ENCODE measurements around the gene PAWR.
"Not testable (repeated sequence)": the region's sequence is repeated elsewhere in the genome, so short reads cannot be mapped to it uniquely, and the experiment has no call there.

The PAWR gene

GRCh38 chr12:79645235-79645630 lies 45.5 kb downstream of the PAWR start:
- no peak for DNase-seq

- DNase-seq, result no peak
These were observed 46.2 kb downstream of the PAWR start for GRCh38 chr12:79644274-79645234.

- DNase-seq, result no peak
These were observed 46.9 kb downstream of the PAWR start for GRCh38 chr12:79643821-79644220.

GRCh38 chr12:79638490-79638889 lies 52.3 kb downstream of the PAWR start:
- DNase-seq, result no peak

GRCh38 chr12:79637093-79637492 lies 53.7 kb downstream of the PAWR start:
- no peak for DNase-seq

GRCh38 chr12:79635676-79636075 lies 55.1 kb downstream of the PAWR start:
- no peak for DNase-seq

- DNase-seq, result no peak
These were observed 55.8 kb downstream of the PAWR start for GRCh38 chr12:79634957-79635471.

- no peak for DNase-seq
These were observed 61.2 kb downstream of the PAWR start for GRCh38 chr12:79629561-79629960.

- not testable (repeated sequence) for DNase-seq
These were observed 64.0 kb downstream of the PAWR start for GRCh38 chr12:79626735-79627134.

- no peak for DNase-seq
These were observed 66.4 kb downstream of the PAWR start for GRCh38 chr12:79624378-79624777.

- DNase-seq, result no peak
These were observed 70.7 kb downstream of the PAWR start for GRCh38 chr12:79619872-79620562.

GRCh38 chr12:79618848-79619404 lies 71.8 kb downstream of the PAWR start:
- no peak for DNase-seq

GRCh38 chr12:79617696-79618095 lies 73.1 kb downstream of the PAWR start:
- no peak for DNase-seq

- no peak for DNase-seq
These were observed 74.9 kb downstream of the PAWR start for GRCh38 chr12:79615596-79616560.

GRCh38 chr12:79614730-79615129 lies 76.0 kb downstream of the PAWR start:
- no peak for DNase-seq

- no peak for DNase-seq
These were observed 88.9 kb downstream of the PAWR start for GRCh38 chr12:79601908-79602307.

- DNase-seq, result no peak
These were observed 92.9 kb downstream of the PAWR start for GRCh38 chr12:79597910-79598309.

- no peak for DNase-seq
These were observed 93.9 kb downstream of the PAWR start for GRCh38 chr12:79596719-79597350.

GRCh38 chr12:79595273-79595672 lies 95.5 kb downstream of the PAWR start:
- DNase-seq, result no peak

GRCh38 chr12:79592865-79593264 lies 97.9 kb downstream of the PAWR start:
- no peak for DNase-seq

- no peak for DNase-seq
These were observed 98.8 kb downstream of the PAWR start for GRCh38 chr12:79591988-79592387.

- DNase-seq, result no peak
These were observed 100.0 kb downstream of the PAWR start for GRCh38 chr12:79590751-79591150.
